Heart right ventricle (tissue), 16 donors: Measurements from ENCODE around the gene PTPRM. TPM values are rescaled to one million over a fixed set of nuclear protein-coding genes. Genes with fewer than 3 reads are reported as not detected.

Source experiments
- ATAC-seq, 8 donors: fragments of 200-7000 bp; cut with Tn5 transposase; one replicate each; pipeline ENCODE4 v1.9.1; 2020; ENCODE audit warnings: mild to moderate bottlenecking in 8 of 8, moderate library complexity in 8 of 8, moderate number of reproducible peaks in 1 of 8
- DNase-seq, 2 donors: peaks; one replicate each; pipeline ENCODE4 v3.0.0-alpha.2; 2020
- H3K27ac ChIP-seq, 10 donors: fragments of 200-600 bp; sonication (generic) in 2 of 10; one replicate each; pipeline versions ENCODE4 v1.5.0 to v1.8.0; 2020 to 2022; ENCODE audit warnings: mild to moderate bottlenecking in 3 of 10
- H3K27me3 ChIP-seq, 7 donors: fragments of 200-600 bp; one replicate each; pipeline ENCODE4 v1.8.0; 2021 to 2022; ENCODE audit warnings: mild to moderate bottlenecking in 2 of 7
- H3K36me3 ChIP-seq, 9 donors: fragments of 200-600 bp; sonication (generic) in 1 of 9; one replicate each; pipeline versions ENCODE4 v1.5.0 to v1.8.0; 2020 to 2022; ENCODE audit warnings: mild to moderate bottlenecking in 2 of 9
- H3K4me1 ChIP-seq, 9 donors: fragments of 200-600 bp; sonication (generic) in 1 of 9; one replicate each; pipeline versions ENCODE4 v1.5.0 to v1.8.0; 2020 to 2022; ENCODE audit warnings: mild to moderate bottlenecking in 4 of 9
- H3K4me3 ChIP-seq, 10 donors: fragments of 200-600 bp; sonication (generic) in 2 of 10; one replicate each; pipeline versions ENCODE4 v1.5.0 to v1.8.0; 2020 to 2022; ENCODE audit warnings: mild to moderate bottlenecking in 7 of 10, moderate library complexity in 2 of 10
- H3K9me3 ChIP-seq, 11 donors: fragments of 200-600 bp in 10 of 11; sonication (generic) in 2 of 11; one replicate each; pipeline versions ENCODE4 v1.5.0 to v1.8.0; 2013 to 2022; ENCODE audit warnings: mild to moderate bottlenecking in 2 of 11, control low read depth in 1 of 11, moderate library complexity in 1 of 11
- CTCF ChIP-seq, 9 donors: fragments of 200-600 bp; sonication (generic) in 2 of 9; IDR thresholded peaks; one replicate each; pipeline versions ENCODE4 v1.5.0 to v1.8.0; 2021 to 2022; ENCODE audit warnings: antibody characterized with exemption in 9 of 9, mild to moderate bottlenecking in 5 of 9, moderate library complexity in 1 of 9
- WGBS, 2 donors: extraction: QIAGEN DNeasy Blood & Tissue Kit; methylation state at CpG; one replicate each; pipeline ENCODE4 v1.1.7; 2013; ENCODE audit warnings: inconsistent platforms in 1 of 2; 5-methylcytosine and 5-hydroxymethylcytosine counted together
- intact Hi-C, 10 donors: fragments of 100-400 bp; cut with DNase I; formaldehyde crosslinking; loops; one replicate each; pipeline versions ENCODE4 v1.11.1 to v1.14.2; 2022
- polyA plus RNA-seq, 2 donors: library from polyadenylated mRNA; stranded (reverse); fragments of 200-250 nt; gene quantifications; one replicate each; pipeline ENCODE4 v1.2.3, GENCODE V29; 2013
- total RNA-seq, 10 donors: library from RNA; stranded (reverse); fragmentation: NEBNext Ultra II Directional in 3 of 10; extraction: Animal tissue kit (Norgen Biotek cat#: 25700) in 3 of 10; gene quantifications; one replicate each; pipeline versions ENCODE4 v1.2.1 to v1.2.4, GENCODE V29; 2021 to 2023
- donor health status: Arrhythmogenic right ventricular cardiomyopathy.
- donor health status: ischemic (EF 13 %, LVEDD 7.1; RV severe dilation, severe dysfunction).
- donor health status: healthy with polysubstance abuse.
- donor health status: DM: no; HTN: yes; CAD: no.
- donor health status: DM: no; HTN: no; CAD: no.
- donor health status: ischemic (EF 25% LVEDD 6.9; RV normal size, moderate dysfunction).
- donor health status: ischemic (EF 25% LVEDD 5.7; RV mildly dilated, moderate dysfunction).
- donor health status: healthy.
- donor health status: DM: yes; HTN: yes; CAD: no.
- donor health status: Ischemic cardiomyopathy.
- donor health status: ischemic (EF 35%, LVEDD 5.7; RV mildly dilated, moderate dysfunction).
- donor health status: nonischemic (EF 11% LVEDD 7.7; RV severe dilation, severe dysfunction).
- donor health status: DM: yes; HTN: yes; CAD: no.
- donor health status: PGD.
- donor health status: ischemic (EF 29% LVEDD 5.4; RV normal size, mild dysfunction).
- donor health status: nonischemic (EF 23%, LVEDD 6.1; RV moderate dilation, normal function).

The PTPRM gene
- total and polyA plus RNA-seq, 12 donors = 81.7 to 170 (median 132) TPM

DNA sequence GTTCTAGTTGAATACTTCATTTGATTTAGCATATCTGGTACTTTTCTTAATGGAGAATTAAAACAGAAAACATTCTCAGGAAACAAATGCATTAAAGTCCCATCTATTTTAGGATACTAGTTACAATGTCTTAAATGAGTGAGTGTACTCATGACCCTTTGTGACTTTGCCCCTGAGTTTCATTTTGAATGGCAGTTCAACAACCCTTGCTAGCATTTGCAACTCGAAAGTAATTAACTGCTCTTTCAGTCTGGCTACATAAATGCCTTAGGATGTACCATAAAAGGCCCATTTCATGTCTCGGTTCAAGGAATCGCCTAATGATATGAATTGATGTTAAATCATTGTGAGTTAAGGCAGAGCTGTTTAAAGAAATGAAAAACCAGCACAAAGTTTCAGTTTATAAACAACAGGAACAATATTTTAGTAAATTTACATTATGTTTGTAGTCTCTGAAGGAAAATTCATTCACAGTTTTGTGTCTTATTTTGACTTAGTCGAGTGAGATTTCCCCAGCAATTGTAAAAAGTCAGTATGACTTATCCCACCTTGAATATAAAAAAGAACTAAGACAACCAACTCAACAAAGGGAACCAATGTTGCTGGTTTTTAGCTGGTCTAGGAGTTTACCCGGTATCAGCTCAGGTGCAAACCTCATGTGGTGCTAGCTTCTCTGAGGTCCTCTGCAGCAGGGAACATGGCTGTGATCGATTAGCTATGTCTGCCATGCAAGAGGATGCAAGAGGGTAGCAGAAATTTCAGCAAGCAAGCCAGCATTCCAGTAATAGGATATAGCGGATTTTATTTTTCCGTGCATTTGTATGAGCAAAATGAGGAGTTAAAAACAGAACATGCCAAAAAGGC is 386.2 kb downstream of the PTPRM start:
- WGBS, 2 donors = 95 to 96% methylated on average over 8 of the region's 8 CpGs
- Histone ChIP-seq H3K9me3 (no peaks in the 10 kb centered on the region), H3K27ac (no peak overlapping the region), H3K27me3 (no peaks in the 10 kb centered on the region), H3K36me3 (peaks cover 0 to 46% (median 0%) of the 10 kb centered on the region in 9 donors), H3K4me1 (peaks cover 0 to 49% (median 31%) of the 10 kb centered on the region in 9 donors), H3K4me3 (no peak overlapping the region)
- DNase-seq (no peak), ATAC-seq (no peak)
- intact Hi-C loops = loop anchor here in 2 of 10 donors (10.0 kb wide), 3 partner anchors 159 to 1099 kb away; no protein-coding TSS in a partner anchor
- no peak for TF ChIP-seq CTCF (IDR thresholded peaks at IDR 0.05)

DNA sequence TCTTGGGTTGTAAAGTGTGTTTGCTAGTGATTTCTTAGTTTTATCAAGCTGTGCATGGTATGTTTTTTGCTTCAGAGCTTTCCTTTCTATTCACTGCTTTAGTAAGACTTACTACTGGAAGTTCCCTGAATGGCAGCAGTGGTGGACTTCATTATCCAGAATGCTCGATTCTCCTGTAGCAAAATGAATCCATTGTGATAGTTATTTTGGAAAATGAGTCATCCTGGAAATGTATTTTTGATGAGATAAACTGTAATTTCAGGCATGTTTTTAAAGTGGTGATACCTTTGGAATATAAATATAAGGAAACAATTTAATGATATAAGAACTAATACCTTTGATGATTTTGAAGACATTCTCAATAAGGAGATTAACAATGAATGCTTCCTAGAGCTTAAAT is 387.1 kb downstream of the PTPRM start:
- DNase-seq (no peak), ATAC-seq (no peak)
- no peak overlapping the region for H3K27ac ChIP-seq
- peaks cover 0 to 58% (median 39%) of the 10 kb centered on the region in 9 donors for H3K4me1 ChIP-seq
- no peak overlapping the region for H3K4me3 ChIP-seq
- peaks cover 0 to 40% (median 0%) of the 10 kb centered on the region in 9 donors for H3K36me3 ChIP-seq
- TF ChIP-seq CTCF (IDR thresholded peaks at IDR 0.05) = no peak
- H3K27me3 ChIP-seq = no peaks in the 10 kb centered on the region
- 56 to 59% methylated on average over 1 of the region's 1 CpG for WGBS, 2 donors
- intact Hi-C loops = loop anchor here in 2 of 10 donors (10.0 kb wide), 3 partner anchors 159 to 1099 kb away; no protein-coding TSS in a partner anchor
- H3K9me3 ChIP-seq = no peaks in the 10 kb centered on the region

- Histone ChIP-seq H3K4me1 (peaks cover 0 to 67% (median 43%) of the 10 kb centered on the region in 9 donors), H3K27me3 (no peaks in the 10 kb centered on the region), H3K9me3 (no peaks in the 10 kb centered on the region), H3K27ac (no peak overlapping the region), H3K4me3 (no peak overlapping the region), H3K36me3 (peaks cover 0 to 31% (median 0%) of the 10 kb centered on the region in 9 donors)
- TF ChIP-seq CTCF (IDR thresholded peaks at IDR 0.05) = no peak
- WGBS, 2 donors = 84 to 89% methylated on average over 7 of the region's 7 CpGs
- DNase-seq (no peak), ATAC-seq (peak in 4 of 8 donors; percentile 14 to 61 (median 36))
- intact Hi-C loops = loop anchor here in 2 of 10 donors (10.0 kb wide), 3 partner anchors 160 to 1100 kb away; no protein-coding TSS in a partner anchor
These were observed 388.1 kb downstream of the PTPRM start for GRCh38 chr18:7955175-7955574.

DNA sequence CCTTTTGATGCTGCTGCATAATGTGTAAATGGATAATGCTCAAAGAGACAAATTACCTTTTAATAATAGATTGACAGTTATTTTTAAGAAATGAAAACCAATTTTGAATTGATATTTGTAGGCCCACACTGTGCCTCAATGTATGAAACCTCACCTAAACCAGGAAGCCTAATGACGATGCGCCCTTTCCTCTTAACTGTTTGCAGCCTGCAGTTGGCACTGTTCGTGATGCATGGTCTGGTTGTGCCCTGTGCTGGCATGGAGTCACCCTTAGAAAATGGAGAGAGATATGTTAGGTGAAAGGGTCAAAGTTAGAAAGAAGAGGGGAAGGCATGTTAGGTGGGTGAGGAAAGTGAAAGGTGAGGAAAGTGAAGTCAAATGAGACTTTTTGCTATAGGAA is 390.2 kb downstream of the PTPRM start:
- WGBS, 2 donors = 66 to 68% methylated on average over 3 of the region's 3 CpGs
- Histone ChIP-seq H3K36me3 (peaks cover 0 to 15% (median 0%) of the 10 kb centered on the region in 9 donors), H3K27me3 (no peaks in the 10 kb centered on the region), H3K27ac (no peak overlapping the region), H3K9me3 (no peaks in the 10 kb centered on the region), H3K4me3 (no peak overlapping the region), H3K4me1 (peaks cover 0 to 72% (median 48%) of the 10 kb centered on the region in 9 donors)
- DNase-seq (no peak), ATAC-seq (no peak)
- no peak for TF ChIP-seq CTCF (IDR thresholded peaks at IDR 0.05)
- intact Hi-C loops = loop anchor here in 2 of 10 donors (10.0 kb wide), 3 partner anchors 162 to 1102 kb away; no protein-coding TSS in a partner anchor
